HG02840 (cell line): ENCODE results near the gene TYW3.

Source experiments
- ATAC-seq: cut with Tn5 transposase; IDR thresholded peaks from one replicate; pipeline ENCODE4 v1.9.1; 2021; ENCODE audit warnings: mild to moderate bottlenecking, moderate library complexity, moderate number of reproducible peaks; ENCODE audit not compliant: unreplicated experiment, low FRiP score

TYW3 gene

GRCh38 chr1:74780594-74780993, 47.6 kb downstream of the TYW3 start:
- no peak for ATAC-seq

GRCh38 chr1:74785944-74786343, 53.0 kb downstream of the TYW3 start:
- no peak for ATAC-seq

- ATAC-seq, result no peak
These were observed 57.5 kb downstream of the TYW3 start for GRCh38 chr1:74790453-74790852.

GRCh38 chr1:74791491-74791890, 58.5 kb downstream of the TYW3 start:
- ATAC-seq, result no peak

GRCh38 chr1:74799119-74799657, 66.2 kb downstream of the TYW3 start:
- no peak for ATAC-seq

- ATAC-seq, result peak; percentile 55
These were observed 78.7 kb downstream of the TYW3 start for GRCh38 chr1:74811436-74812179.

- peak; percentile 96 for ATAC-seq
These were observed 79.2 kb downstream of the TYW3 start for GRCh38 chr1:74812180-74812541.
